Muscle of back (tissue), 13 donors: ENCODE results near the gene HADH. TPM values are rescaled to one million over a fixed set of nuclear protein-coding genes. Genes with fewer than 3 reads are reported as not detected.
"Not testable (repeated sequence)": the region's sequence is repeated elsewhere in the genome, so short reads cannot be mapped to it uniquely, and the experiment has no call there.

ENCODE experiments used
- DNase-seq, 3 donors: peaks; one replicate each; pipeline versions ENCODE4 v3.0.0 to v3.0.0-alpha.2; 2013
- long read RNA-seq, 9 donors: transcript quantifications; one replicate each; lab custom pipeline, GENCODE V29; 2026
- polyA plus RNA-seq, 10 donors: library from polyadenylated mRNA; unstranded; fragments of 120-200 nt; gene quantifications; one replicate each; pipeline ENCODE4 v1.2.1, GENCODE V29; 2013; ENCODE audit not compliant: insufficient read length in 10 of 10

The HADH gene
- 100 to 1,000 TPM in 4 of 10 donors, 10 to 100 TPM in 6; 83.5 to 121 (median 88.0) TPM for polyA plus RNA-seq
- long read RNA-seq, donor 1, full-length matches to known transcripts = 33 of 33 reads
- long read RNA-seq, donor 1, partial matches to known transcripts = 0 of 33 reads
- long read RNA-seq, donor 1, other reads (novel, unspliced or antisense) = 0 of 33 reads
- long read RNA-seq, donor 2, transcript HADH-201 (8 exons, 1,912 nt) = major isoform, 35 of 44 reads
- long read RNA-seq, donor 2, partial matches to known transcripts = 9 of 44 reads
- long read RNA-seq, donor 2, other reads (novel, unspliced or antisense) = 0 of 44 reads
- long read RNA-seq, donor 3 = 0 reads
- long read RNA-seq, donor 4, transcript HADH-201 (8 exons, 1,912 nt) = major isoform, 30 of 35 reads
- long read RNA-seq, donor 4, partial matches to known transcripts = 0 of 35 reads
- long read RNA-seq, donor 4, other reads (novel, unspliced or antisense) = 5 of 35 reads
- long read RNA-seq, donor 5, transcript HADH-201 (8 exons, 1,912 nt) = major isoform, 27 of 33 reads
- long read RNA-seq, donor 5, partial matches to known transcripts = 0 of 33 reads
- long read RNA-seq, donor 5, other reads (novel, unspliced or antisense) = 5 of 33 reads
- long read RNA-seq, donor 6, full-length matches to known transcripts = 34 of 55 reads
- long read RNA-seq, donor 6, partial matches to known transcripts = 15 of 55 reads
- long read RNA-seq, donor 6, other reads (novel, unspliced or antisense) = 6 of 55 reads
- long read RNA-seq, donor 7, full-length matches to known transcripts = 19 of 30 reads
- long read RNA-seq, donor 7, partial matches to known transcripts = 11 of 30 reads
- long read RNA-seq, donor 7, other reads (novel, unspliced or antisense) = 0 of 30 reads
- long read RNA-seq, donor 8, full-length matches to known transcripts = 17 of 33 reads
- long read RNA-seq, donor 8, partial matches to known transcripts = 16 of 33 reads
- long read RNA-seq, donor 8, other reads (novel, unspliced or antisense) = 0 of 33 reads
- long read RNA-seq, donor 9, transcript HADH-201 (8 exons, 1,912 nt) = major isoform, 6 of 6 reads
- long read RNA-seq, donor 9, partial matches to known transcripts = 0 of 6 reads
- long read RNA-seq, donor 9, other reads (novel, unspliced or antisense) = 0 of 6 reads

GRCh38 chr4:107989537-107990386 lies at the start of gene HADH:
TSS of gene HADH (plus strand) at chr4:107989889. CDS start at chr4:107989933, 44 bp downstream.
- DNase-seq = peak; percentile 93 to 98 (median 97)

DNA sequence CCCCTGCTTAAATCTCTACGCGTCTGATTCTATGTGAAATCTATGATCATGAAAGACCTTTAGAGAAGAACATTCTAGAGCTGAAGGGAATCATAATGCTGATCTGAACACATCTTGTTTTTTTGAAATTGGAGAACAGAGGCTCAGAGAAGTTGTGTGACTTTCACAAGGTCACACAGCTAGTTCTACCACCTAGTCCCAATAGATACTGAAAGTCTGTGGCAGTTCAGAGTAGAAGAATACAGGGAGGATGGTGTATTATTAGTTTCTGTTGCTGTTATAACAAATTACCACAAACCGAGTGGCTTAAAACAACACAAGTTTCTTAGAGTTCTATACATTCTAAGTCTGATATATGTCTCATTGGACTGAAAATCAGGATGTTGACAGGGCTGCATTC lies 43.9 kb upstream of the HADH start:
- no peak for DNase-seq

DNA sequence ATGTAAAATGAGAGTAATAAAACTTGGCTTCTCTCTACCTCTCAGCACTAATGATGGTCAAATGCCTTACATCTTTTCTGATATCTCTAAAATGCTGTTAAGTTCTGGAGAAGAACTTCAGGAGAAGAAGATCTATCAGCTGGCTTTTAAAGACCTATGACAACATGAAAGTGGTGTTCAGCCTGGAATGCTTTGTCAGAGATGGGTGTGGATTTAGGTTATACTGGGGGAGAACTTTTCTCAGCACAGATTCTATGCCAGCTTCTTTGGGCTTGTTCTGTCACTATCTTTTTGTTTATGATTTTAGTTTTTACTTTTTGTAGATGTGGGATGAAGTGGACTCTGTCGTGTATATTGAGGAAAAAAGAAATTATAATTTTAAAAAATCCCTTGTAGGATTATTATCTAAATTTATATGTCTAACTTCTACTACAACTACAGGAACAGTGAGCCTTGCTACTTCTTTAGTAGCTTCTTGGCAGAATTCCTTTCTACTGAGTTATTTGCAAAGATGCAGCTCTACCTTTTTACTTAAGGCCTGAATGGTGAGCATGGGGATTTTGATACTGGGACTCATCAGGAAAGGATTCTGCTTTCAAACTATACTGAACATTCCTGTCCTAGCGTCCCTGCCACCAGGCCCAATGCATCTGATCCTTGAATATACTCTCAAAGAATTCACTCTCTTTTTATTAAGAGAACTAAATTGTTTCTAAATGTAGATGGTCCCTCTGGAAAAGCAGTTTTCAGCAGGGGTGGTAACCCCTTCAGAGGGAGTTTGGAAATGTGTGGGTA lies 38.7 kb upstream of the HADH start:
- DNase-seq = no peak

DNA sequence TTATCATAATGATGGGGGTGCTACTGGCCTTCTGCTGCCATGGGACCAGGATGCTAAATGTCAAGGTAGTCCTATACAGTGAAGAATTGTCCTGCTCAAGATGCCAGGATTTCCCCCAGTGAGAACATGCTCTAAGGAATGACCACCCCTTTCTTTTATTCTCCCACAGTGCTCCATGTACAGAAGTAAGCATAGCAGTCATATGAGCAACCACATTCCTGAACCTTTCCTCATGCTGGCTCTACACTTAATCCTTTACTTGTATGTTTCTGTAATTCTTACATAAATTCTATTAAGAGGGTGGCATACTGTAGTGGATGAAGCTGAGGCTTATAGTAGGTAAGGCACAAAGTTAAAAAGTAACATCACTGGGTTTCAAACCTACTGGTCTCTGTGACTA lies 38.1 kb upstream of the HADH start:
- peak in 1 of 3 donors; percentile 38 for DNase-seq

DNA sequence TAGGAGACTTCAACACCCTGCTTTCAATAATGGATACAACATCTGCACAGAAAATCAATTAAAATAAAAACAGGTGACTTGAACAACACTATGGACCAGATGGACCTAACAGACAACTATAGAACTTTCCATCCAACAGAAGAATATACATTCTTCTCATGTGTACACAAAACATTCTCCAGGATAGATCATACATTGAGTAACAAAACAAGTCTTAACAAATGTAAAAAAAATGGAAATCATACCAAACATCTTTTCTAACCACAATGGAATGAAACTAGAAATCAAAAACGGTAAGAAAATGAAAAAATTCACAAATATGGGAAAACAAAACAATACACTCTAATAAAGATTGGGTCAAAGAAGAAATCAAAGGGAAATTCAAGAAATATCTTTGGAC lies 33.7 kb upstream of the HADH start:
- DNase-seq = no peak

DNA sequence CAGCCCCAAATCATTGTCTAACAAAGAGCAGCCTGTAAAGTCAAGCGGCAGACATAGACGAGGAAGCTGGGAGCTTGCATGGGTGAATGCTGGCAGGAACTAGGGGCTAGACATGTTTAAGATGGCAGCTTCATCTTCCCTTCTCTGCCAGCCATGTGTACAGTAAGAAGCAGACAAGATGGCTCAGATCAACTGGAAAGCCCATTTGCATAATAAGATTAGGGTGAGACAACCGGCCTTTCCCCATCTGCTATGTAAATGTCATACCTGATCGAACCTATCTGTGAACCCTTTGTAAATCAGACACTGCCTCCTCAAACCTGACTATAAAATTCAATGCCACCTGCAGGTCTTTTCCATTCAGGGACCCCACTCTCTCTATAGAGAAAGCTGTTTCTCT lies 22.8 kb upstream of the HADH start:
- no peak for DNase-seq

- not testable (repeated sequence) for DNase-seq
Observed at GRCh38 chr4:107967519-107967918, 22.2 kb upstream of the HADH start.

DNA sequence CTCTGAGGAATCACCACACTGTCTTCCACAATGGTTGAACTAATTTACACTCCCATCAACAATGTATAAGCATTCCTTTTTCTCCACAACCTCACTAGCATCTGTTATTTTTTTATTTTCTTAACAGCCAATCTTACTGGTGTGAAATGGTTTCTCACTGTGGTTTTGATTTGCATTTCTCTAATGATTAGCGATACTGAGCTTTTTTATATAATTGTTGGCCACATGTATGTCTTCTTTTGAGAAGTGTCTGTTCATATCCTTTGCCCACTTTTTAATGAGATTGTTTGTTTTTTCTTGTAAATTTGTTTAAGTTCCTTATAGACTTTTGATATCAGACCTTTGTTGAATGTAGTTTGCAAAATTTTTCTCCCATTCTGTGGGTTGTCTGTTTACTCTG lies 21.8 kb upstream of the HADH start:
- DNase-seq = not testable (repeated sequence)

DNA sequence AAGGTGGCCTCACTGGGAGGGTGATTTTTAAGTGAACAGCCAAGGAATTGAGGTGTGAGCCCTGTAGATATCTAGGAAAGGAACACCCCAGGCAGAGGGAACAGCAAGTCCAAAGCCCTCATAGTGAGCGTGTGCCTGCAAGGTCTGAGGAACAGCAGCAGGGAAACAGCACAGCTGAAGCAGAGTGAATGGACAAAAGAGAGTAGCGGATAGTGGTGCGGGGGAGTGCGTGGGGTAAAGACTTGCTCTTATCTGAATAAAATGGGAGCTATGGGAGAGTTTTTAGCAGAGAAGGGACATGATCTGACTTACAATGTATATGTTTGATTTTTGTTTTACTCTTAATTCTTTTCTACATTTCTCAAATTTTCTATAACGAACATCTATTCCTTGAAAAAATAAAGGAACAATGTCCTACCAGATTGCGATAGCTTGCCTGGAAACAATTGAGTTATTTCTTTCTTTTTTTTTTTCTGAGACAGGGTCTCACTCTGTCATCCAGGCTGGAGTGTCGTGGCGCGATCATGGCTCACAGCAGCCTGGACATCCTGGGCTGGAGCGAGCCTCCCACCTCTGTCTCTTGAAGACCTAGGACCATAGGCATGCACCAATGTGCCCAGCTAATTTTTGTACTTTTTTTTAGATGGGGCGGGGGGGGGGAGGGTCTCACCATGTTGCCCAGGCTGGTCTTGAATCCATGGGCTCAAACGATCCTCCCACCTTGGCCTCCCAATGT lies 19.5 kb upstream of the HADH start:
- no peak for DNase-seq

- no peak for DNase-seq
Observed at GRCh38 chr4:107972605-107973004, 17.1 kb upstream of the HADH start.

- no peak for DNase-seq
Observed at GRCh38 chr4:107974523-107974922, 15.2 kb upstream of the HADH start.

DNA sequence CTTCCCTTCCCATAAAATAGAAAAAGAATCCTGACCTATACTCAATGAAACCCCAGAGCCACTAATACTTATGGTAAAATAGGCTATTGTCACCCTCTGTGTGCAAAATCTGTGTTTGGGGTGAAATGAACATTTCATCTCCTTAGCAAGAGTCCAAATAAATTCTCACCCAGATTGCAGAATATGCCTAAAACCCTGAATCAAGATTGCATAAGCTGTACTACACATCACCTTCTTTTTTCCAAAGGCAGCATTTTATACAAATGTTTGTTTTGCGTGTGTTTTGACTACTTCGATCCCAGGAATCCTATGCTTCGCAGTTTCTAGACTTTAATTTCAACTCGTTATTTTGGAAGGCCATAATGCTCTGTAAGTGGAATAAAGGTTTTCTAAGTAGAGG lies 12.2 kb upstream of the HADH start:
- DNase-seq = no peak

- DNase-seq = no peak
Observed at GRCh38 chr4:107977966-107978705, 11.6 kb upstream of the HADH start.

DNA sequence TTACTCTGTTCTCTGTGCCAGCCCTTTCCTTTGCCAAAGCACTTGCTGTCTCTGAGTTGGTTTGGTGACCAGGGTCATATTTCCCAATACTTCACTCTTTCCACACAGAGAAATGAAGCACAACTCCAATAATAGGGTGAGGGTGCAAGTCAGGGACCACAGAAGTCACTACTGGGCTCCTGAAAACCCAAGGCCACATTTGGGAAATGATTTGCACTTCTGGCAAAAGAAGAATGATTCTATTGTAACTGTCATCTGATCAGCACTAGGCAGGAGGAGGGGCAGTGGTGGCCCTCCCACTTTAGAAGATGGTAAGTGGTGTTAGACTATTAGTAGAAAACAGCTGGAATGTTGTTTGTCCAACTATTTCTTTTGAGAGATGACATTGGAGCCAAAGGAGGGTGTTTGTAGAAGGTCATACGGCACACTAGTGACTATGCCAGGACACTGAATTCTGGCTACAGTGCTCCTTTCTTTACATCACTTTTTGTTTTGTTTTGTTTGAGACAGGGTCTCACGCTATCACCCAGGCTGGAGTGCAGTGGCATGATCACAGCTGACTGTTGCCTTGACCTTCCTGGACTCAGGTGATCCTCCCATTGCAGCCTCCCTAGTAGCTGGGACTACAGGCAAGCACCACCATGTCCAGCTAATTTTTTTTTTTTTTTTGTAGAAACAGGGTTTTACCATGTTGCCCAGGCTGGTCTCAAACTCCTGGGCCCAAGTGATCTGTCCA lies 10.8 kb upstream of the HADH start:
- DNase-seq = no peak

DNA sequence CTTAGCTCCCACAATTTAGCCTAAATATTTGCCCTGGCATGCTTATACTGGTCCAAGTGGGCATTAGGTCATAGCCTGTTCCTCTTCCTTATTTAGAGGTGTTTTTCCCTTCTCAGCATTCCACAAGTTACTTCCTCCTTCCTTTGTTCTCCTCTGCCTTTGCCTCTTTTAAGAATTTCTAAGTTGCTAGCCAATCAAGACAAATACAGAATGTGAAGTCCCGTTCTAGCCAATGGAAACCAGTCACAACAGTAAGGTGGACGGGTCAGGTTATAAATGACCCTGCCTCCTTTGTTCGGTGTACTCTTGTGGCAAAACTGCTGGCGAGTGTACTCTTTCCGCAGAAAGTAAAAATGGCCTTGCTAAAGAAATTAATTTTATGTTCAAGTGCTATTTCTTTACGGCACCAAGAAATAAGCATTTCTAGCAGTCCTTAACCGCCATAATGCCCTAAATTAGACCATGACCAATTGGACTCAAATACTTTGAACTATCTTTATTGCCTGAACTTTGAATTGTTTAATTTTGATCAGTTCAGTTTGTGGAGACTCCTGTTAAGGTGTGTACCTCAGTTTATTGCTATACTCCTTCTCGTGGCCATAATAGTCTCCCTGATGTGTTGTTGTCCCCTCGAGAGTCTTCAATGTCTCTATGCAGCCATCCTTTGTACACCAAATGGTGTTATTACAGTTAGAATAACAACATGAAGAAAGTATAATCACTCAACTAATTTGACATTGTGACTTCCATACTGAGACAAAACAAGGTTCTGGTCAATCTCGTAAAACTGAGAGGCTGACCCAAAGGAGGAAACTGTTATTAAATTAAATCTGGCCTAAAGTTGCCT lies 1.6 kb upstream of the HADH start:
- no peak for DNase-seq

DNA sequence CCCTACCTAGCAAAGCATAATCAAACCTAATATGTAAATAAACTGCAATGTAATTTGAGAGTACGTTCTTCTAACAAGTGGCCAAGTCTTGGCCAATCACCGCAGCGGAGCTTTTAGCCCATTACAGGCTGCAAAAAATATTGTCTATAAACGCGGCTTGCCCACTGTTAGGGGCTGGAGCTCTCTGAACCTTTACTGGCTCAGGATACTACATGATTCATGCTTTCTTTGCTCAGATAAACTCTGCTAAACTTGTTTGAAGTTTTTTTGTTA lies 990 bp upstream of the HADH start:
- DNase-seq = no peak

DNA sequence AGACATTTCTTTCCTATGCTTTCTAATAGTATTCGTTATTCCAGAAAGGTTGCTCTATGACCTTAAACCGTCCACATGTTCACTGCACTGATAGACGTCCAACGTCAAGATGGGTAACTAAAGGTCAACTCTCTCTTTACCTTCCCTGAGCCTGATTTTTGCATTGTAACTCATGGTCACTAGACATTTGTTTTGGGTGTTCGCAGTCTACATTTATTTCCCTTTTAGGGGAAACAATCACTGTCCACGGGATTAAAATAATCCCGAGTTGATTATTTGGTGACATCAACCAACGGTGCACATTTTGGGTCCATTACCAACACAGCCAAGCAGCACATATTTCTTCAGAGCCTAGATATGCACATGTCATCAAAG lies 540 bp upstream of the HADH start:
- DNase-seq = no peak
